ENCODE data around the gene AKT1S1. TPM values are rescaled to one million over a fixed set of nuclear protein-coding genes. Genes with fewer than 3 reads are reported as not detected.

AKT1S1 gene
- total and polyA plus RNA-seq, 2 donors (not counting 3 experiments of a cell fraction or from before 2014, with no cell fraction given) = 64.2 to 68.3 TPM

DNA sequence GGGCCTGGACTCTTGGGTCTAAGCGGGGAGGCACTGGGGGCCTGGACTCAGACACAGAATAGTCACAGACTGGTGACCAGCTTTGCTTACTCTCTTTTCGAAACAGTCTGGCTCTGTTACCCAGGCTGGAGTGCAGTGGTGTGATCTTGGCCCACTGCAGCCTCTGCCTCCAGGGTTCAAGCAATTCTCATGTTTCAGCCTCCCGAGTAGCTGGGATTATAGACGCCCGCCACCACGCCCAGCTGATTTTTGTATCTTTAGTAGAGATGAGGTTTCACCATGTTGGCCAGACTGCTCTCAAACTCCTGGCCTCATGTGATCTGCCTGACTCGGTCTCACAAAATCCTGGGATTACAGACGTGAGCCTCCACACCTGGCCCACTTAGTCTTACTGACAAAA is 48.0 kb downstream of the AKT1S1 start:
- no TSS peak for BruUV-seq (replicated peaks)
- no peaks in the 10 kb centered on the region for H3K27me3 ChIP-seq (ENCODE audit: control insufficient read depth in 2 of 2, insufficient read depth in 2 of 2, low read length in 2 of 2)
- no peak overlapping the region for H3K9ac ChIP-seq (replicated peaks; ENCODE audit: extremely low read depth, insufficient read depth, low read length)
- H3K27ac ChIP-seq (ENCODE audit: insufficient read depth, low read depth, low read length) = no peak overlapping the region
- dilution Hi-C loops (cut with MboI; ENCODE audit: extremely low pct_ligation_motif_present, low sequenced_read_pairs) (no loop called here), intact Hi-C loops (cut with micrococcal nuclease) (no loop called here)
- H3K36me3 ChIP-seq (ENCODE audit: control insufficient read depth in 2 of 2, extremely low read depth in 1 of 2, insufficient read depth in 2 of 2, low read length in 2 of 2) = peaks cover 7 to 45% of the 10 kb centered on the region in 2 experiments
- H3K79me2 ChIP-seq (ENCODE audit: control insufficient read depth, insufficient read depth, low read length) = no peaks in the 10 kb centered on the region
- ChIA-PET CTCF (no interaction called here), POLR2A (no interaction called here)
- no peaks in the 10 kb centered on the region for H3K9me1 ChIP-seq (replicated peaks; ENCODE audit: control insufficient read depth, extremely low read depth, insufficient read depth, low read length)
- no peak overlapping the region for H2AFZ ChIP-seq (ENCODE audit: low read depth, low read length)
- FAIRE-seq = no peak
- TF ChIP-seq JUN (IDR thresholded peaks at IDR 0.05; ENCODE audit: borderline replicate concordance, insufficient read depth, insufficient read length, low read depth) = no peak
- TF ChIP-seq POLR2AphosphoS5 (IDR thresholded peaks at IDR 0.05; ENCODE audit: insufficient read depth, low read depth, low read length) = no peak
- TF ChIP-seq, protein P1, sequence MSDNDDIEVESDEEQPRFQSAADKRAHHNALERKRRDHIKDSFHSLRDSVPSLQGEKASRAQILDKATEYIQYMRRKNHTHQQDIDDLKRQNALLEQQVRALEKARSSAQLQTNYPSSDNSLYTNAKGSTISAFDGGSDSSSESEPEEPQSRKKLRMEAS (IDR thresholded peaks at IDR 0.05; ENCODE audit: insufficient read depth, insufficient read length) = no peak
- TF ChIP-seq MYC (IDR thresholded peaks at IDR 0.05; ENCODE audit: low read depth, low read length) = no peak
- no peak for TF ChIP-seq POLR2A (IDR thresholded peaks at IDR 0.05; ENCODE audit: low read depth, low read length)
- TF ChIP-seq GATA2 (IDR thresholded peaks at IDR 0.05; ENCODE audit: insufficient read depth, insufficient read length, low read depth, low read length) = no peak
- TF ChIP-seq, protein P2, sequence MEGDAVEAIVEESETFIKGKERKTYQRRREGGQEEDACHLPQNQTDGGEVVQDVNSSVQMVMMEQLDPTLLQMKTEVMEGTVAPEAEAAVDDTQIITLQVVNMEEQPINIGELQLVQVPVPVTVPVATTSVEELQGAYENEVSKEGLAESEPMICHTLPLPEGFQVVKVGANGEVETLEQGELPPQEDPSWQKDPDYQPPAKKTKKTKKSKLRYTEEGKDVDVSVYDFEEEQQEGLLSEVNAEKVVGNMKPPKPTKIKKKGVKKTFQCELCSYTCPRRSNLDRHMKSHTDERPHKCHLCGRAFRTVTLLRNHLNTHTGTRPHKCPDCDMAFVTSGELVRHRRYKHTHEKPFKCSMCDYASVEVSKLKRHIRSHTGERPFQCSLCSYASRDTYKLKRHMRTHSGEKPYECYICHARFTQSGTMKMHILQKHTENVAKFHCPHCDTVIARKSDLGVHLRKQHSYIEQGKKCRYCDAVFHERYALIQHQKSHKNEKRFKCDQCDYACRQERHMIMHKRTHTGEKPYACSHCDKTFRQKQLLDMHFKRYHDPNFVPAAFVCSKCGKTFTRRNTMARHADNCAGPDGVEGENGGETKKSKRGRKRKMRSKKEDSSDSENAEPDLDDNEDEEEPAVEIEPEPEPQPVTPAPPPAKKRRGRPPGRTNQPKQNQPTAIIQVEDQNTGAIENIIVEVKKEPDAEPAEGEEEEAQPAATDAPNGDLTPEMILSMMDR (IDR thresholded peaks at IDR 0.05; ENCODE audit: extremely low read depth in 1 of 2, insufficient read depth in 1 of 2, low read depth in 1 of 2, low read length in 2 of 2) = no peak
- TF ChIP-seq FOS (IDR thresholded peaks at IDR 0.05; ENCODE audit: borderline replicate concordance, insufficient read depth, low read length) = no peak
- TF ChIP-seq EZH2 (IDR thresholded peaks at IDR 0.05; ENCODE audit: borderline replicate concordance, low read depth, low read length, severe bottlenecking) = no peak
- no peak for DNase-seq (ENCODE audit: low read depth, low spot score)
- no peak overlapping the region for H3K4me2 ChIP-seq (ENCODE audit: insufficient read depth, low read length)
- no peak overlapping the region for H3K4me3 ChIP-seq (replicated peaks in 1 of 3; ENCODE audit: insufficient read depth in 1 of 3, low read depth in 1 of 3, low read length in 3 of 3)
- H3K9me3 ChIP-seq (replicated peaks; ENCODE audit: control insufficient read depth, insufficient read depth, low read length) = no peaks in the 10 kb centered on the region
- peaks cover 8% of the 10 kb centered on the region for H3K4me1 ChIP-seq (ENCODE audit: control insufficient read depth, extremely low read depth, insufficient read depth, low read length)
- H4K20me1 ChIP-seq (replicated peaks; ENCODE audit: control insufficient read depth, extremely low read depth, insufficient read depth, low read length) = no peaks in the 10 kb centered on the region

Measured in endothelial cell of umbilical vein (primary cell).